ENCODE data around the gene NTMT1. TPM values are rescaled to one million over a fixed set of nuclear protein-coding genes. Genes with fewer than 3 reads are reported as not detected.

NTMT1 gene
- total and polyA plus RNA-seq, 8 donors = 1.7 to 68.4 (median 28.0) TPM

DNA sequence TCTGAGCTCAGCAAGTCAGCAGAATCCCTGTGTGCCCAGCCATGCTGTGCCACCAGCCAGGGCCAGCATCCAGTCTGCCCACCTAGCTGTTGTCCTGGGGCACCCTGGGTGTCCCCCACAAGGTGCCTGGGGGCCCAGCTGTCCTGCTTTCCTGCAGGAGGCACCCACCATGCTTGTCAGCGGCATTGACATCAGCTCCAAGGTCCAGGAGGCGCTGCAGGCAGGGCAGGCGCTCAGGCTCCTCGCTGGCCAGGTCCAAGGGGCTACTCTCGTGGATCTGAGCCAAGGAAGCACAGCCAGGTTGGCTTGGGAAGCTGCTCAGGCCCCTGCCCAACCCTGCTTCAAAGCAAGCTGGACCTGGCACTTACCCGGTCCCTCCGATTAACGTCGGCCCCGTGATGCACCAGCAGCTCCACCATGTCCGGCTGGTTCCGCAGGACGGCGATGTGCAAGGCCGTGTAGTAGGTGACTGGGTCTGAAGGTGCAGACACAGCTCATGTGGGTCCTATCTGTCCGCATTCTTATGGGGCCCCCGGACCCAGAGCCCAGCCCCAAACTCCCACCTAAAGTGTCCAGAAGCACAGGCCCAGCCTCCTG is 13.2 kb downstream of the NTMT1 start:
- intact Hi-C loops (cut with DNase I; ENCODE audit: low total_unique reads) = no loop called here
- TF ChIP-seq, protein P1, sequence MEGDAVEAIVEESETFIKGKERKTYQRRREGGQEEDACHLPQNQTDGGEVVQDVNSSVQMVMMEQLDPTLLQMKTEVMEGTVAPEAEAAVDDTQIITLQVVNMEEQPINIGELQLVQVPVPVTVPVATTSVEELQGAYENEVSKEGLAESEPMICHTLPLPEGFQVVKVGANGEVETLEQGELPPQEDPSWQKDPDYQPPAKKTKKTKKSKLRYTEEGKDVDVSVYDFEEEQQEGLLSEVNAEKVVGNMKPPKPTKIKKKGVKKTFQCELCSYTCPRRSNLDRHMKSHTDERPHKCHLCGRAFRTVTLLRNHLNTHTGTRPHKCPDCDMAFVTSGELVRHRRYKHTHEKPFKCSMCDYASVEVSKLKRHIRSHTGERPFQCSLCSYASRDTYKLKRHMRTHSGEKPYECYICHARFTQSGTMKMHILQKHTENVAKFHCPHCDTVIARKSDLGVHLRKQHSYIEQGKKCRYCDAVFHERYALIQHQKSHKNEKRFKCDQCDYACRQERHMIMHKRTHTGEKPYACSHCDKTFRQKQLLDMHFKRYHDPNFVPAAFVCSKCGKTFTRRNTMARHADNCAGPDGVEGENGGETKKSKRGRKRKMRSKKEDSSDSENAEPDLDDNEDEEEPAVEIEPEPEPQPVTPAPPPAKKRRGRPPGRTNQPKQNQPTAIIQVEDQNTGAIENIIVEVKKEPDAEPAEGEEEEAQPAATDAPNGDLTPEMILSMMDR (IDR thresholded peaks at IDR 0.05) = no peak
- TF ChIP-seq POLR2AphosphoS5 (IDR thresholded peaks at IDR 0.05) (no peak), EP300 (IDR thresholded peaks at IDR 0.05) (no peak), POLR2A (IDR thresholded peaks at IDR 0.05) (no peak)
- whole genome bisulfite sequencing, 5 donors = 75 to 88% (median 83%) methylated on average over 5 to 17 of the region's 17 CpGs
- no peak overlapping the region for H3K4me3 ChIP-seq
- no peaks in the 10 kb centered on the region for H3K27me3 ChIP-seq
- no peaks in the 10 kb centered on the region for H3K9me3 ChIP-seq
- H3K4me1 ChIP-seq = peaks cover 28 to 66% (median 50%) of the 10 kb centered on the region in 4 donors
- peaks cover 48 to 56% (median 55%) of the 10 kb centered on the region in 4 donors for H3K36me3 ChIP-seq
- DNase-seq = no peak
- peak overlapping the region in 4 of 5 donors; percentile 75 to 90 (median 90) for H3K27ac ChIP-seq

DNA sequence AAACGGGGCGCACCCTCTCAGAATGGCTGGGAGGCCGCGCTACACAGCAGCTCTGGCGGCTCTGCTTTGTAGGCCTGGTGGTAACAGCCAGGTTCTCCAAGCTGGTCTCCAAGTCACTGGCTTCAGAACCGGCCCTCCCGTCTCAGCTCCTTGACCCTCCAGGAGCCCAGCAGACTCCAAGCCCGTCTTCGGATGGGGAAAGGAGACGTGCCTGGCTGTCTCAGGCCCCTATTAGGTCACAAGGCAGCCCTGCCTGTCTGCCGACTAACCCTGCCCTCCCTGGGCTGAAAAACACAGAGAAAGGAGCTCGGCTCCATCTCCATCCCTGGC is 13.8 kb downstream of the NTMT1 start:
- peak overlapping the region; percentile 3 to 90 (median 90) for H3K27ac ChIP-seq
- no peaks in the 10 kb centered on the region for H3K27me3 ChIP-seq
- WGBS, 5 donors = 40 to 61% (median 48%) methylated on average over 10 to 12 of the region's 12 CpGs
- H3K4me3 ChIP-seq = peak overlapping the region in 3 of 4 donors; percentile 89 to 96 (median 95)
- no peak for DNase-seq
- H3K9me3 ChIP-seq = no peaks in the 10 kb centered on the region
- peaks cover 28 to 66% (median 50%) of the 10 kb centered on the region in 4 donors for H3K4me1 ChIP-seq
- peaks cover 42 to 51% (median 49%) of the 10 kb centered on the region in 4 donors for H3K36me3 ChIP-seq
- no peak for TF ChIP-seq EP300 (IDR thresholded peaks at IDR 0.05)
- TF ChIP-seq, protein P1 (IDR thresholded peaks at IDR 0.05) = no peak
- no peak for TF ChIP-seq POLR2A (IDR thresholded peaks at IDR 0.05)
- no peak for TF ChIP-seq POLR2AphosphoS5 (IDR thresholded peaks at IDR 0.05)
- intact Hi-C loops (cut with DNase I; ENCODE audit: low total_unique reads) = no loop called here

DNA sequence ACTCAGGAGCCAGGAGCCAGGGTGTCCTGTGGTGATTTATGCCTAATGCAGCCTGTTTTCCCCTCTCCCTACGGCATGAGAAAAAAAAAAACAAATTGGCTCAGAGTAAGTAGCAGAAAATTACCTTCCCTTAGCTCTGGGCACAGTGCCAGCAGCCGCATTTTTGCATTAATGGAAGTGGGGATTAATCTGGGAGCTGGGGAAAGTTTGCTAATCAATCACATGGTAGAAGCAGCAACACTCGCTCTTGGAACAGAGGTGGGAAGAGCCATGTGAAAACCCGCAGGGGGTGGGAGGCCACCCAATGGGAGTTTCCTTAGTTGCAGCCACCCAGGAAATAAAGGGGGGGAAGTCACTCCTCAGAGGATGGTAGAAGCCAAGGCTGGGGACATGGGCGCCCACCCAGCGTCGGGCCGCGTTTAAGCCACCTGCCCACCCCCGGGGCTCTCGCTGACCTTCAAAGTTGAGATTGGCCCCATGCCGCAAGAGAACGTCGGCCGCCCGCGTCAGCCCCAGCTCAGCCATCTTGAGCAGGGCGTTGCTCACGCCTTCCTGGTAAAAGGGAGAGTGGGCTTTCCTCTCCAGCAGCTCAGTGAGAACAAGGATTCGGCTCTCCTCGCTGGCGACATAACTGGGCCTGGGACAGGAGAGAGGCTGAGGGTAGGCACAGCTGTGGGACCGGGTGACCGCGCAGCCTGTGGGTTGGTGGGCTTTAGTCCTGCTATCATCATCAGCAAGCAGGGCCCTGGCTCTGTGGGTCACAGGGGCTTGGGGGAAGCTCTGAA is 14.3 kb downstream of the NTMT1 start:
- peaks cover 36 to 45% (median 43%) of the 10 kb centered on the region in 4 donors for H3K36me3 ChIP-seq
- DNase-seq = peak; percentile 59 to 87
- 34 to 52% (median 46%) methylated on average over 20 to 25 of the region's 25 CpGs for WGBS, 5 donors
- intact Hi-C loops (cut with DNase I; ENCODE audit: low total_unique reads) = no loop called here
- H3K4me1 ChIP-seq = peaks cover 28 to 66% (median 48%) of the 10 kb centered on the region in 4 donors
- peak overlapping the region; percentile 67 to 96 (median 92) for H3K4me3 ChIP-seq
- no peaks in the 10 kb centered on the region for H3K27me3 ChIP-seq
- peak in 2 of 3 donors; percentile 3 to 56 for TF ChIP-seq POLR2AphosphoS5 (IDR thresholded peaks at IDR 0.05)
- no peak for TF ChIP-seq EP300 (IDR thresholded peaks at IDR 0.05)
- TF ChIP-seq, protein P1 (IDR thresholded peaks at IDR 0.05) = no peak
- no peak for TF ChIP-seq POLR2A (IDR thresholded peaks at IDR 0.05)
- H3K9me3 ChIP-seq = no peaks in the 10 kb centered on the region
- peak overlapping the region; percentile 3 to 90 (median 90) for H3K27ac ChIP-seq

DNA sequence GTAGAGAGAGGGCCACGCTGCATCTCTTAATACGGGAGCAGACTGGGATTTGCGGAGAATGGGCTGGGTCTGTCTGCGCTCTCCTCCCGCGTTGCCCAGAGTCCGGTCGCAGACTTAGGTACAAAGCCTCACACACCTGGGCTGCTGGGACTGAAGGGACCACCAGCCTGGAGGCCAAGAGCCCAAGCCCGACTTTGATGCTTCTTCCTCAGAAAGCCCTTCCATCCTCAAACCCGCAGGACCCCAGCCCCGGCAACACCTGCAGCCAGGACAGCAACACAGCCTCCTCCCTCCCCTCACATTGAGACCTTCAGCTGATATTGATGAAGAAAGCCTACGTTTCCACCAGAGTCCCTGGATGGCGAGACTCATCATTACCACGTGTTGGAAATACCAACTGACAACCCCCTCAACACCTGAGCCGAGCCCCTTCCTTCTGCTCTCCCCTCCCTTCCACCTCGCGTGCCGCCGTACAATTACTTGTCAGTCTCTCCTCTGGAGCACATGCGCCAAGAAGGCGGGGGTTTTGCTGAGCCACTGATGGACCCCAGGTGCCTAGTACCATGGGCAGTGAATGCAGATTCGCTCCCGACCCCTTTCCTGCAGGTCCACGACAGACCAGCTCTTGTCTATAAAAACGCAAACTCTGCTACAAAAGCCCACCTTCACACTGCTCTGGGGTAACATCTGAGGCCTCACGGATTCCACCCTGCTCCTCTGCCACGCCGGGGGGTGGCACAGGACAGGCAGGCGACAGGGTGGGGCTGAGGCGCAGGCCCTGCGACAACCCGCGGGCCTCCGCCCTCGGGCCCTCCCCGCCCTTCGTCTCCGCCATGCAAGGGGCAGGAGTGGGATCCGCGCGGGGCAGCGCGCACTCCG is 15.1 kb downstream of the NTMT1 start:
- DNase-seq = no peak
- peaks cover 30 to 37% (median 35%) of the 10 kb centered on the region in 4 donors for H3K36me3 ChIP-seq
- peak overlapping the region; percentile 67 to 96 (median 92) for H3K4me3 ChIP-seq
- intact Hi-C loops (cut with DNase I; ENCODE audit: low total_unique reads) = no loop called here
- peak overlapping the region; percentile 75 to 90 (median 90) for H3K27ac ChIP-seq
- peaks cover 28 to 58% (median 46%) of the 10 kb centered on the region in 4 donors for H3K4me1 ChIP-seq
- no peaks in the 10 kb centered on the region for H3K27me3 ChIP-seq
- H3K9me3 ChIP-seq = no peaks in the 10 kb centered on the region
- no peak for TF ChIP-seq POLR2A (IDR thresholded peaks at IDR 0.05)
- no peak for TF ChIP-seq POLR2AphosphoS5 (IDR thresholded peaks at IDR 0.05)
- TF ChIP-seq, protein P1 (IDR thresholded peaks at IDR 0.05) = no peak
- no peak for TF ChIP-seq EP300 (IDR thresholded peaks at IDR 0.05)
- WGBS, 5 donors = 13 to 22% (median 15%) methylated on average over 20 to 44 of the region's 44 CpGs
